ENCODE results near the gene HSPA4L.

DNA sequence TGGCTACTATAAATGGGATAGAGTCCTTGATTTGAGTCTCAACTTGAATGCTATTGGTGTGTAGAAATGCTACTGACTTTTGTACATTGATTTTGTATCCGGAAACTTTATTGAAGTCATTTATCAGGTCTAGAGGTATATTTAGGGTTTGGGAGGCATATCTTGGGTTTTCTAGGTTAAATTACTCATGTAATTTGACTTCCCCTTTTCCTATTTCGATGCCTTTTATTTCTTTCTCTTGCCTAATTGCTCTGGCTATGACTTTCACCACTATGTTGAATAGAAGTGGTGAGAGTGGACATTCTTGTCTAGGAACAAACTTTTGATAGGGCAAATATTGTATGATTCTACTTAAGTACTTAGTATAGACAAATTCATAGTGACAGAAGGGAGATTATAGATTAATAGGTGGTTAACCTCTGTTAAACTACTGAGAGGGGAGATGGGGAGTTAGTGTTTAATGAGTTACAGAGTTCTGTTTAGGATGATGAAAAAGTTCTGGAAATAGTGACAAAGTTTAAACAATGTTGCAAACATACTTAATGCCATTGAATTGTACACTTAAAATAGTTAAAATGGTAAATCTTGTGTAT is 22.8 kb upstream of the HSPA4L start:
- TF ChIP-seq, protein P1, sequence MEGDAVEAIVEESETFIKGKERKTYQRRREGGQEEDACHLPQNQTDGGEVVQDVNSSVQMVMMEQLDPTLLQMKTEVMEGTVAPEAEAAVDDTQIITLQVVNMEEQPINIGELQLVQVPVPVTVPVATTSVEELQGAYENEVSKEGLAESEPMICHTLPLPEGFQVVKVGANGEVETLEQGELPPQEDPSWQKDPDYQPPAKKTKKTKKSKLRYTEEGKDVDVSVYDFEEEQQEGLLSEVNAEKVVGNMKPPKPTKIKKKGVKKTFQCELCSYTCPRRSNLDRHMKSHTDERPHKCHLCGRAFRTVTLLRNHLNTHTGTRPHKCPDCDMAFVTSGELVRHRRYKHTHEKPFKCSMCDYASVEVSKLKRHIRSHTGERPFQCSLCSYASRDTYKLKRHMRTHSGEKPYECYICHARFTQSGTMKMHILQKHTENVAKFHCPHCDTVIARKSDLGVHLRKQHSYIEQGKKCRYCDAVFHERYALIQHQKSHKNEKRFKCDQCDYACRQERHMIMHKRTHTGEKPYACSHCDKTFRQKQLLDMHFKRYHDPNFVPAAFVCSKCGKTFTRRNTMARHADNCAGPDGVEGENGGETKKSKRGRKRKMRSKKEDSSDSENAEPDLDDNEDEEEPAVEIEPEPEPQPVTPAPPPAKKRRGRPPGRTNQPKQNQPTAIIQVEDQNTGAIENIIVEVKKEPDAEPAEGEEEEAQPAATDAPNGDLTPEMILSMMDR (IDR thresholded peaks at IDR 0.05): no peak
- TF ChIP-seq POLR2A (IDR thresholded peaks at IDR 0.05): no peak
